Stimulated activated CD4-positive, alpha-beta T cell treated with anti-CD3 and anti-CD28 coated beads, Interleukin-2, amount 100 ng/mL, for 24 hours (primary cell): ENCODE measurements around the gene MPV17L2.

Experiments used
- DNase-seq, 2 donors: peaks; one replicate each; pipeline ENCODE4 v3.0.0-alpha.2; 2020

MPV17L2 gene

DNA sequence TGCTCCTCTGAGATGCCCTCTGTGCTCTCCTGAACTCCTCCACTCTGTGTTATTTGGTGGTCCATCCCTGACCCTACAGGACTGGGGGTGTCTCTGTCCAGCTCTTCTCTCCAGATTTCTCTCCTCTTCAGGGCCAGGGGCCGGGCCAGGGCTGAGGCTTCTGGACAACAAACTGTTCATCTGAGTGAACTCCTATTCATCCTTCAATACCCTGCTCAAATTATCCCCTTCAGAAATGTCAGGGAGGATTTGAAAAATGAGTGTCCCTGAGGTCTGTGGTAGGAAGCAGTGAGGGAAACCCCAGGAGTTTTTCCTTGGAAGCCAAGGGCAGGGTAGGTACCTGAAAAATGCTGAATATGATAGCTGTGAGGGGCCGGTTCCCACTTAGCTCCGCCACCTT lies 25.6 kb downstream of the MPV17L2 start:
- DNase-seq, result no peak

GRCh38 chr19:18219911-18220631 lies 27.1 kb downstream of the MPV17L2 start:
- no peak for DNase-seq

GRCh38 chr19:18220632-18221275 lies 27.7 kb downstream of the MPV17L2 start:
- DNase-seq, result peak in 1 of 2 donors; percentile 12

DNA sequence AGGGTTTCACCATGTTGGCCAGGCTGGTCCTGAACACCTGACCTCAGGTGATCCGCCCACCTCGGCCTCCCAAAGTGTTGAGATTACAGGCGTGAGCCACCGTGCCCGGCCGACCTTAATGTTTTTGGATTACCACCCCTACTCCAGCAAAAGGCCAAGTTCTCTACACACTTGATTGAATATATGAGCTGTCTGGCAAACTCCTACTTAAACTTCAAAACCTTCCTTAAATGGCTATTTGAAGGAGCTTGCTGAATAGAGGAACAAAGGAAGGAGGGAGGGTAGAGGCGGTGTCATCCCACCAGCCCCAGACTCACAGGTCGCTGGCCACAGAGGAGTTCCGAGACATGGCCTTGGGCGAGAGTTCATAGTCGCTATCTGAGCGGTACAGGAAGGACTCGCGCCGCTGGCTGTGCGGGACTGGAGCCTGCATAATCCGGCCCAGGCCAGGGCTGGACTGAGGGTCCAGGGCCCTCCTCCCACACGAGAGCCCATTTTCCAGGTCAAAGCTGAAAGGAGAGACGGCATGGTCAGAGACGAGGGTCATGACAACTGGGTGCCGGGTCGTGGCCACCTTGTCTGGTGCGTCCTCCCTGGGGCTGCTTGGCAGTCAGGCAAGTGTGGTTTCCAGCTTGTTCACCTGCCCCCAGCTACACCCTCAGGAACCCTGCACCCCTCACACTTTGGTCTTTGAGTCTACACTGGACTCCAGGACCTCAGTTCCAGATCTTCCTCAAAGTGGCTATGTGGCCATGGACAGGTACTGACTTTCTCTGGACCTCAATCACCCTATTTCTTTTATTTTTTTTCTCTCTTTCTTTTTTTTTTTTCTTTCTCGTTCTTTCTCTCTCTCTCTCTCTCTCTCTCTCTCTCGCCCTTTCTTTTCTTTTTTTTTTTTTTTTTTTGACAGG lies 29.1 kb downstream of the MPV17L2 start:
- no peak for DNase-seq

DNA sequence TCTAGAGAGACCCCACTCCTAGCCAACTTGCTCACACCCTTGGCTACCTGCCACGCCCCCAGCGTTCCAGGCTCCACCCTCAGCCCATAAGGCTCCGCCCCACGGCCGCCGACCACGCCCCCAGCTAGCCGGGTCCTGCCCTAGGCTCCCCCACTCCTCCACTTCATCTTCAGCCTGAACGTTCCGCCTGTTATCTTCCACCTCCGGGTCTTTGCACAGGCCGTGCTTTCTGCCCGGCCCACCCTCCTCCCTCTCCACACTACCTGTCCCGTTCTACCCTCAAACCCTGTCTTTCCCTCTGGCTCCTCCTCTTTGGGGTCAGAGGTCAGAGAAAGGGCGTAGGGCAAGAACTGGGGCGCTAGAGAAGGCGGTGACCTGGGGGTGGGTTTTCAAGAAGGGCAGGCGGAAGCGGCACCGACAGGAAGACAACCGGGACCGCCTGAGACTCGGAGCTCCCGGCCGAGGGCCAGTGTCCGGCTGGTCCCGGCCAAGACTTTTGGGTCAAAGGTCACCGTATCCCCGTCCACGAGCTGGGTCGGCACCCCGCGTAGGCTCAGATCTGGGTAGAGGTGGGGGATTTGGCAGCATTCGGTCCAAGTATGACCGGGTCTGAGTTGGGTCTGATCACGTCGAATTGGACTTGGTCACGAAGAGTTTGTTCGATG lies 31.0 kb downstream of the MPV17L2 start:
- DNase-seq, result peak; percentile 39 to 53

DNA sequence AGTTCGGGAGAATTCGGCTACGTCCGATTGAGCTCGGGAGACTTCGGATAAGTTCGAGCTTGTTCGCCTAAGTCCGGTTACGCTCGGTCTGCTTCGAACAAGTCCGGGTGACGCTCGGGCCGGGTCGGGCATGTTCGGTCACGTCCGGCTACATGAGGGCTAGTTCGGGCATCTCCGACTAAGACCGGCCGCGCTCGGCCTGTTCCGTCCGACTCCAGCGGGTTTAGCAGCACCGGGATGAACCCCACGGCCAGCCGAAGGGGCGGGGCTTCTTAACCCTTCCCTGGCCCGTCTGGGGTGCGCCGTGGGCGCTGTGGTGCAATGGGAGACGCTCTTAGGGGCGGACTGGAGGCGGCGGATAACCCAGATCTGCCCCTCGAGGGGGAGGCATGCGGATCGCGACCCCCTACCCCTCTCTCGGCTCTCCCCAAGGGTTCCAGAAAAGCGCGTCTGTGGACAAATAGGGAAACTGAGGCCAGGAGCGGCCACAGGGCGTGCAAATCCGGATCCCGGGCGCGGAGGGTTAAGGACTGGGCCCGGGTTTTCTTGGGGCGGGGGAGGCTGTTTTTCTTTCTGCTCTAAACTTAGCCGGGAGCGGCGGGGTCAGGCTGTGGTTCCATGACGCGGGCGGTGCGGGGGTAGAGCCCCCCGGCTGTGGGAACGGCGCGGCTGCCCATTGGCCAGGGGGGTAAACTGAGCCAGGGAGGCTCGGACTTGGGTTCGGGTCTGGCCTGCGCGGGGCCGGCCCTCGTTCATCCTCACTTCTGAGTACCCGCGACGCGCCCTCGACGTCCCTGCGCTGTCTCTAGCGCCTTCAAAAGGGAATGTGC lies 31.7 kb downstream of the MPV17L2 start:
- peak; percentile 90 to 96 for DNase-seq

DNA sequence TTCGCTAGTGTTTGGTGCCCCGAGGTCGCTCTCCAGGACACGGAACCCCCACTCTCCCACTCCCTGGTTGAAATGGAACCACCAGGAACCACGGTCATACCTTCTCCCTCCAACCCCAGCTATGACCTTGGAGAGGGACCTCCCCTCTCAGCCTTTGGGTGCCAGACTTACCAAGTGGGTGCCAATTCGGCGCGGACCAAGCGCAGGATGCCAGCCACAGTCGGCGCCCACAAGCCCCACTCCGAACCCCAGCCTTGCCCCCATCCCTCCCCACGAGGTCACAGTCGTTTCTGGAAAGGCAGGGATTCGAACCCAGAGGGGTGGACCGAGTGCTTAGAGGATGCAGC lies 32.3 kb downstream of the MPV17L2 start:
- DNase-seq, result no peak

GRCh38 chr19:18225702-18226468 lies 32.9 kb downstream of the MPV17L2 start, which contains the start of gene PDE4C:
TSS of gene PDE4C (minus strand) at chr19:18226438. CDS start at chr19:18226415, 23 bp downstream.
- no peak for DNase-seq

DNA sequence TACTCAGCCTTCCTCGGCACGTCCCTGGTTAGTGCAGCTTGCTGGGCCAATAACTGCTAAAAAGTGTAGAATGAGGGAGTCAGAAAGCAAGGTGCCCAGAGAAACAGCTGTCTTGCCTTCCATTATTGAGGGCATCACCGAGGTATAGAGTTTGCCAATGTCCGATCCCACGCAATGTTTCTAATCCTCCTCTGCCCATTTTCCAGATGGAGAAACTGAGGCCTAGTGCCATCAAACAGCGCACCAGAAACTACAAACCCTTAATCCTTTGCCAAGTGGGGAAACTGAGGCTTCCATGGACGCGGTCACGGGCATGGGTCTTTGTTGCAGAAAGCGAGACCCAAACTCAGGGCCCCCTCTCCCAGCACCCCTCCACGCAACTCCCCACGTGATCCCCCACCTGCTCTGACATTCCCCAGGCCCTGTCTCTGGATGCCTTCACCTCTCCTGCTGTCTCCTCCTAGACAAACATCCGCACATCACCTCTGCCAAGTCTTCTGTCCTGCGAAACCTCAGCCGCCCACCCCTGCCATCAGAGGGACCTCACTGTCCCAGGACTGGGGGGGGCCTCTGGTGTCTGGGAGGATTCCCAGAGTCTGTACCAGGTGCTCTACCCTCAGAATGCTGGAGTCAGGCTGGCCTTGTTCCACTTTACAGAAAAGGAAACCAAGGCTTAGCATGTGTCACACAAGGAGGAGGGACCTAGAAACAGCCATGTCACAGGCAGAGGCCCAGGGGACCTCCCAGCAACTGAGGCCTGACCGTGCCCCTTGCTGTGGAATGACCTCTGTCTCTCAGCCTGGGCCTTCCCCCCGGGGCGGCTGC lies 34.1 kb downstream of the MPV17L2 start:
- no peak for DNase-seq

DNA sequence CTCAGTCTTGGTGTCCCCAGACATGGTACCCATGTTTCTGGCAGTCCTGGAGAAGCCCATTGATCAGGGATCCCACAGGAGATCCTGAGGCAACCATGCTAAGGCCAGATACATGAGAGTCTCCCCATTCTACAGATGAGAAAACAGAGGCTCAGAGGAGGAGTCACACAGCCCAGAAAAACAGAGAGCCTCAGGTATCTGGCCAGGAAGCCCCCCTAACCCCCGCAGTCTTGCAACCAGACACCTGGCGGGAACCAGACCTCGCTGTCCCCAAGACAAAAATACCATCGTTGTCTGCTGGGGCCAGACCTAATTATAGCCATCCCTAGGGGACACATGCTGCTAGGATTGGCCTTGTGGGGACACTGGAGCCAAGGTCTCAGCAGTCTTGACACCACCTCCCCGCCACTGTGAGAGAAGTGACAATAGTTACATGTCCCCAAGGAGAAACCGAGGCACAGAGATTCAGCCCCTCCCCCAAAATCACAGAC lies 34.8 kb downstream of the MPV17L2 start:
- DNase-seq, result no peak

DNA sequence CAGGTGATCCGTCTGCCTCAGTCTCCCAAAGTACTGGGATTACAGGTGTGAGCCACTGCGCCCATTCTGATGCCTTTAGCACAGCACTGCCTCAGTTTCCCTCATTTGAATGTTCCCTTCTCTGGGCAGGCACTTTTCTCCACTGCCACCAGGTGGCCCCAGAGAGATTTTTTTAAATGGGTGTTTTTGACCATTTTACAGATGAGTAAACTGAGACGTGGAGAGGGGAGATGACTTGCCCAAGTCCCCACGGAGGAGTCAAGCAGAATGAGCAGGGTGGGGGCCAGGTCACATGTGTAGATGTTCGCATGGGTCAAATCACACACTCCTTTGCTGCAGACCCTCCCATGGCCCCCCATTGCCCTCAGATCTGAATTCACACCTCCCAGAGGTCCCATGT lies 36.5 kb downstream of the MPV17L2 start:
- DNase-seq, result peak in 1 of 2 donors; percentile 20

DNA sequence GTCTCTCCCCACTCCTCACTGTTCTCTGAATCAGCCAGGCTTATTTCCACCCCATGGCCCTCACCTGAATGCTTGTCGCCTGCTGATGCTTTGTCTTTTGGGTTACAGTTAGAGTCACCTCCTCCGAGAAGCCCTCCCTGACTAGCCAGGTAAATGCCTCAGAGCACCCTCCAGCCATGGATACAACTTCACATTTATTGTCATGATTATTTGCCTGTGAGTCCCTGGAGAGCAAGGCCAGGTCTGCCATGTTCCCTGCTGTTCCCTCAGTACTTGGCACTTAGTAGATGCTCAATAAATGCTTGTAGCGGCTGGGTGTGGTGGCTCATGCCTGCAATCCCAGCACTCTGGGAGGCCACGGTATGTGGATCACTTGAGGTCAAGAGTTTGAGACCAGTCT lies 36.9 kb downstream of the MPV17L2 start:
- no peak for DNase-seq

DNA sequence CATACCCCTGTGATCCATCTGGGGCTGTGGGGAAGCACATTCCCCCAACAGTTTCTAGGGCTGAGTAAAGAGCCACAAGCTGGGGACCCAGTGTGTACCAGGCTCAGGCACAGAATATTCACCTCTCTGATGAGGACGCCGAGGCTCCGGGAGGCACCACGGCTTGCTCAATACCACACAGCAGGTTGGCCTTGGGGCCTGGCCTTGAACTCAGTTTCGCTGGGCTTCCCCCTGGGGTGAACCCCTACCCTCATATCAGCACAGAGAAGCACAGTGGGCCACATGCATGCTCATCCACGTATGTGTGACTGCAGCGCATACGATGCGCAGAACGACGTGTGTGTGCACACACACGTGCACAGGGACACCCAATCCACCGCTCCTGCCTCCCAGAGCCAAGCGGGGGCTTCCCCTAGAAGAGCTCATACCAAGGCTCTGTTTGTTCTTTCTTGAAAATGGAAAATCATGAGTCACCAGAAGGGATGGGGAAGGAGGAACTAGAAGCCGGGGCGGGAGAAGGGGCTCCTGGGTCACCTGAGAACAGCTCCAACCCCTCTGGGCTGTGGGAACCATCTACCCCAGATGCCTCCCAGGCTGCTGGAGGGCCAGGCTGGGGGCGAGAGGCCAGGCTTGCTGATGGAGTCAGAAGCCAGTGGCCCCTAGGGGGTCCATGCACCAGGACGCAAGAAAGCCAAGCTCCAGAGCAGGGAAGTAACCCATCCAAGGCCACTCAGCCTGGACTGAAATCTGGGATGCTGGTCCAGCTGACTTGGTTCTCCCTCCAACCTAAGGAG lies 38.1 kb downstream of the MPV17L2 start:
- peak in 1 of 2 donors; percentile 17 for DNase-seq

- DNase-seq, result no peak
Measured at GRCh38 chr19:18231775-18232174, 38.8 kb downstream of the MPV17L2 start.

DNA sequence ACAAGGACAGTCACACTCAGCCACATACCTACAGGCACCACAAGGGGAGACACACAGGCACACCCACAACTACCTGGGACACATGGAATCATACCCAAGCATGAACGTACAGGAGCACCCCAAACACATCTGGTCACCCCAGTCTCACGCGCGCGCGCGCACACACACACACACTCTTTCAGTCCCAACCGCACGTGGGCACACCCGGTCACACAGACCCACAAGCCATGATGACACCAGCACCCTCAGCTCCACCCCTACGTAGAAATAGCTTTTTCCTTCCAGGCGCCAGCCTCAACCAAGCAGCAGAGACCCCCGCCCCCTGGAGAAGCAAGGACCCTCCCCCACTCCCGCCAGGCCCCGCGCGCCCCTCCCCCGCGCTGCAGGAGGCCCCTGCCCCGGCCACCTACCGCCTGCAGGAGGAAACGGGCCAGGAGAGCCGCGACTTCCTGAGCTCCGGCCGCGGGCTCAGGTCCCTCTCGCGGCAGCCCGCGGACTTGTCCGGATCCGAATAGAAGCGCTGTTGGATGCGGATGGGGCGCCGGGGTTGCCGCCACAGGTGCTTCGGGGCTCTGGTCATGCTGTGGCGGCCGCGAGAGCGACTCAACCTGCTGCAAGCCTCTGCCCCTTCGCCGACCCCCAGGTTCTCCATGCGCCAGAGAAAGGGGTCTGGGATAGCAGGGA lies 39.7 kb downstream of the MPV17L2 start:
- peak in 1 of 2 donors; percentile 13 for DNase-seq

GRCh38 chr19:18233224-18233825 lies 40.3 kb downstream of the MPV17L2 start:
- peak; percentile 59 to 60 for DNase-seq

- no peak for DNase-seq
Measured at GRCh38 chr19:18234194-18234593, 41.2 kb downstream of the MPV17L2 start.

GRCh38 chr19:18239303-18239702 lies 46.3 kb downstream of the MPV17L2 start:
- DNase-seq, result no peak
